Activated CD4-positive, alpha-beta T cell treated with anti-CD3 and anti-CD28 coated beads, Interleukin-2, amount 50 U/mL, for 16 hours (primary cell): ENCODE results near the gene STYXL2.

Experiments used
- DNase-seq: peaks from one replicate; pipeline ENCODE4 v3.0.0-alpha.2; 2020

STYXL2 gene

DNA sequence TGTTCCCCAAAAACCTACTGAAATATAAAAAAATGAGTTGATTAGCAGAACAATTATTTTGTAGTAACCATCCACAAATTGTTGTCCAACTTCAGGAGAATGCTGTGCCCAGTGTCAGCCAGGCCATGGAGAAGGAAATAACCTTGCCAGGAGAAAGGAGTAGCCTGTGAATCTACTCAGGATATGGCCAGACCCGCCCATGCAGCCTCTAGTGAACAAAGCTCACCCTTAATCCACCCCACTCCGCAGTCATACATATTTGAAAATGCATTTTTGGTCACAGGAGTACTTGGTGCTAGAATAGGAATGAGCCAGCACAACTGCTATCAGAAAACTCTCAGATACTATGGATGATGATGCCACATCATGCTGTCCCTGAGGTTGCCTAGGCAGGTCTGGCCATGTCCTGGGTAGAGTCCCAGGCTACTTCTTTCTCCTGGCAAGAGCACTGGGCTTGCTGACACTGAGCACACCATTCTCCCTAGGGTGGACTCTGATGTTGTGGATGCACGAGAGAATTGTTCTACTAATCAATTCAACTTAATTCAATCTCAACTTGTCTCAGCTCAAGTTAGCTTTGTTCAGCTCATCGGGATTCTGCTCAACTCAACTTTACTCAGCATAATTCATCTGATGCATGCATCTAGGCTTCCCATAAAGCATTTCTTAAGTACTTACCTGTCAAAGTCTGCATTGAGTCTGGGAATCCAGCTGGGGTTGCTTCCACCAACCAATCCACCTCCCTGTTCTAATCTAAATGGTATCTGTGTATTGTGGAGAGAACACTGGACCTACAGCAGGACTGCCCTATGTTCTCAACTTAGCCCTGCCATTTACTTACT is 18.2 kb downstream of the STYXL2 start:
- DNase-seq = no peak

DNA sequence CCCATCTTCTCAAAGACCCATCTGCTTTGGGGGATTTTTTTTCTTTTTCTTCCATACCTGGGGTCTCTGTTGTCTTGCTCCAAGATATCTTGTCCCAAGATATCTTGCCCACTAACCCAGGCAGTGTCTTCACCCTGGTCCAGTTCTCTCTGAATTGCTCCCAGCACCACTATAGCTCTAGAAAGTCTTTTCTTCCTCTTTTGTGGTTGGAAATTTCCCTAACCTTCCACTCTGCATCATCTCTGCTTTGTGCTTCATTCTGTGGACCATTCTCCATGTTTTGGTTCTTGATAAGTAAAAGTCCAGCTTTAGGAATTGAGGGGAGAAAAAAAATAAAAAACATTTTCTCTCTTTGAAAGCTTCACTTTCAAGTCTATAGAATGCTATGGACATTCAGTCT is 20.9 kb downstream of the STYXL2 start:
- no peak for DNase-seq

DNA sequence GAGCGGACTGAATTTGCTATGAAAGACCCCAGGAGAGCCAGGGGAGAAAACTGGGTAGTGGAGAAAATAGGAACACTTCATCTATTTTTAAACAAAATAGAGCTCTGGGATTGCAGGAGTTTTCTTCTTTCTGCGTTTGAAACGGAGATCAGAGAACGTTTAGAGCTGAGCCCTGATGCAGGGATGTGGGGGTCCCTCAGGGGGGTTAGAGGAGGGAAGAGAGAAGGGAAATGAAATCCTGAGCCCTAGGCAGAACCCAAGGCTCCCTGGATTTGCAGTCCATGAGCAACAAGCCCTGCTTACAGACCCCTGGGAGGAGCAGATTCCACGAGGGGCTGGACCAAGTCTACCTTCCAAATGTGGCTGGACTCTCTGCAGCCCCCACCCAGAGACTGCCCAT is 21.8 kb downstream of the STYXL2 start:
- DNase-seq = no peak

DNA sequence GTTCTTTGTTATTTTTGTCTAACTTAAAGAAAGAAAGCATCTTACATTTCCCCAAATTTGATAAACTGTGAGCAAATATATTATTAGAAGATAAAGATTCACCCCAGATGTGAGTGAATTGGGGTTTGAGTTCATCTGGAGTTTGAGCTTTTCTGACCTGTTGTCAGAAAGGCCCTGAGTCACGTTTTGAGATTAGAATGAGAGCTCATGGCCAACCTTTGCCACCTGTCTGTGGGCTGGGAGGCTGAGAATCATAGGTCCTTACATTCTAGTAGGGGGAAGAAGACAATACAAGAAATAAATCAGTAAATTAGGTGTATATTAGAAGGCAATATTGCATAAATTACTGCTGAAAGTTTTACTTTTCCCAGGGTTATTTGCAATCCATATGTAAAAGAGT is 22.3 kb downstream of the STYXL2 start:
- no peak for DNase-seq

DNA sequence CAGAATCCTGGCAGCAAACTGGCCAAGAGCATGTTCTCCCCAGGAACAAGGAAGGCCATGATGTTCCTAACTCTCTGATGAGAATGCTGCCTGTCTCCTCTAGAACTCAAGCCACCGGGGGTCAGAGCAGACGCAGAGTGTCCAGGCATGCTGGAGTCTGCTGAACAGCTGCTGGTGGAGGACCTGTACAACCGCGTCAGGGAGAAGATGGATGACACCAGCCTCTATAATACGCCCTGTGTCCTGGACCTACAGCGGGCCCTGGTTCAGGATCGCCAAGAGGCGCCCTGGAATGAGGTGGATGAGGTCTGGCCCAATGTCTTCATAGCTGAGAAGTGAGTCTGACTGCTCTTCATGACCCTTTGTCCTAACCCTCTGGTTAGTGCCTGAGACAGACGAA is 23.4 kb downstream of the STYXL2 start:
- DNase-seq = no peak

DNA sequence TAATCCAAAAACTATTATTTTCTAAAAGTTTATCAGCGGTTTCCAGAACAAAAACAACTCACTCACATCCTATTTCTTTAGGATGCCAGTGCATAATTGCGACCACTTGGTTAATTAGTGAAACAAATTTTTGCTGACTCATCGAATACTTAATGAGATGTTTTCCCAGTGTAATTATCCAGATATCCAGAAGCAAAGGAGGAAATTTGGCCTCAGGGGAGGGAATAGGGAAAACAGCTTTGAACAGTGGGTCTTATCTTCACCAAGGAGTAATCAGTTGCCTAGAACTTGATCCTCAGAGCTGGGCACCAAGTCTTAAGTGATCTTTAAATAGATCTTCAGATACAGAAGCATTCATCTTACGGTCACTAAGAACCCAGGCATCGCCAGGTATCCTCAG is 24.3 kb downstream of the STYXL2 start:
- DNase-seq = no peak

DNA sequence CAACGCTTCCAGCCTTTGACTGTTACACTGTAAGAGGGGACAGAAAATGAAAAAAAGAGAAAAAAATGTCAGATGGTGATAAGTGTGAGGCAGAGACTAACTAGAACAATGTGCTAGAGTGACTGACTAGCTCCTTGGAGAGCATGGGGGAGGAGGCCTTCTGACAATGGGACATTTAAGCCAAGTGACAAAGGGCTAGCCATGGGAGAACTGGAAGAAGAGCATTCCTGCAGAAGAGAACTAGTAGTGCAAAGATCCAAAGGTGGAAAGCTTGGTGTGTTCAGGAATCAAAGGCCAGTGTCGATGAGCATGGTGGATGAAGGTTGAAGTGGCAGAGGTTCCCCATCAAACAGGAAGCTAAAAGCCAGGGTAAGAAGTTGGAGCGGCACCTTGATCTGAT is 25.8 kb downstream of the STYXL2 start:
- DNase-seq = no peak

DNA sequence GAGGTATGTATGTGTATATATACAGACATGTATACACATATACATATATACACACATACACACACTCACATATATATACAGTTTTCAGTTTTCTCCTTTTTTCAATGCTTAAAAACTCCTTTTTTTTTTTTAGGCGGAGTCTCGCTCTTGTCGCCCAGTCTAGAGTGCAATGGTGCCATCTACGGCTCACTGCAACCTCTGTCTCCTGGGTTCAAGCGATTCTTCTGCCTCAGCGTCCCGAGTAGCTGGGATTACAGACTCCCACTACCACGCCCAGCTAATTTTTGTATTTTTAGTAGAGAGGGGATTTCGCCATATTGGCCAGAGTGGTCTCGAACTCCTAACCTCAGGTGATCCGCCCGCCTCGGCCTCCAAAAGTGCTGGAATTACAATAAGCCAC is 27.0 kb downstream of the STYXL2 start:
- no peak for DNase-seq

DNA sequence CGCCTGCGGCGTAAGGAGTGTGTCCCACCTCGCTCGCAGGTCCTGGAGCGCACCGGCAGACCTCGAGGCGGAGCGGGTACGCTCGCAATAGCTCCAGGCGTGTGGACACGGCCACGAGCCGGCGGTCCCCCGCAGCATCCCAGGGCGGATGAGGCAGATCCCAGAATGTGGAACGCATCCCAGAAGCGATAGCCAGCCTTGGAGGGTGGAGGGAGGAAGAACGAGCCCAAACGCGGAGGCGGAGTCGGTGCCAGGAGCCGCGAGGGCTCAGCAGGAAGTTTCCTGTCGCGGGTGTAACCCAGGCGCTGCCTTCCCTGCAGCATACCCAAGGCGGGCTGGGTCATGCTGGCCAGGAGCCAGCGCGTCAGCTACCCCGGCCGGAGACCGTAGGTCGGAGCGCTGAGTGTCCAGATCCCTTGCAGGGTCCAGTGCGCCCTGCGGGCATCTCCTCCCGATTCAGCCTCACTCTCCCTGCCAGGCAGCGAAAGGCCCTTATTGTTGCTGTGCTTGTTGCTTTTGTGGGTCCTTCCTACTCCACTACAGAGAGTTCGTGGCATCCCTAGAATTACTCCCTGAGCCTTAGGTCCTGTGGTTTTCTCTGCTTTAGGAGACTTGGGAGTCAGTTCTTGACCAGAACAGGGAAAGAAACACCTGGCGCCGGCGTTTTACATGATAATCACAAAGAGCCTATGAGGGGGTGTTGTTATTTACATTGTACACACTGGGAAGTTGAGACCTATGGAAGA is 27.7 kb downstream of the STYXL2 start:
- peak; percentile 35 for DNase-seq

DNA sequence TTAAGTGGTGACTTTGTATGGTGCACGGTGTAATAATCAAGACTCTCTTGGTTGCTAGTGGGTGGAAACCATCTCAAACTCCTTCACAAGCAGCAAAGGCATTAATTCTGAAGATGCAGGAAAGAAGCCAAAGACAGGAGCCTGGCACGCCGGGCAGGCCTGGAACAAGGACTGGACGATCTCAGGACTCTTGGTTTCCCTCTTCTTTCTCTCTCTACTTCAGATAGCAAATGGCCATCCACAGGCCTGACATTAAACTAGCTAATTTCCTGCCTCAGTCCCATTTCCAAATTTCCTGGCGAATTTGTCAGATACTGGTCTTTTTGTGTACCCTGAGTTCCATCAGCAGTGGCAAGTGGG is 28.2 kb downstream of the STYXL2 start:
- DNase-seq = no peak

DNA sequence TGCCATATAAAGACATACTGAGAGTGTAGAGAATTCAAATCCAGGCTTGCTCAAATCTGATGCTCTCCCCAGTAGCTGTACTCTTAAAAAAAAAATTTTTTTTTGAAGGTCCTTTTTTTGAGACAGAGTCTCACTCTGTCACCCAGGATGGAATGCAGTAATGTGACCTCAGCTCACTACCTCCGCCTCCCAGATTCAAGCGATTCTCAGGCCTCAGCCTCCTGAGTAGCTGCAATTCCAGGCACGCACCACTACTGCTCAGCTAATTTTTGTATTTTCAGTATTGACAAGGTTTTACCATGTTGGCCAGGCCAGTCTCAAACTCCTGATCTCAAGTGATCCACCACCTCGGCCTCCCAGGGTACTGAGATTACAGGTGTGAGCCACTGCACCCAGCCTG is 28.7 kb downstream of the STYXL2 start:
- DNase-seq = no peak

DNA sequence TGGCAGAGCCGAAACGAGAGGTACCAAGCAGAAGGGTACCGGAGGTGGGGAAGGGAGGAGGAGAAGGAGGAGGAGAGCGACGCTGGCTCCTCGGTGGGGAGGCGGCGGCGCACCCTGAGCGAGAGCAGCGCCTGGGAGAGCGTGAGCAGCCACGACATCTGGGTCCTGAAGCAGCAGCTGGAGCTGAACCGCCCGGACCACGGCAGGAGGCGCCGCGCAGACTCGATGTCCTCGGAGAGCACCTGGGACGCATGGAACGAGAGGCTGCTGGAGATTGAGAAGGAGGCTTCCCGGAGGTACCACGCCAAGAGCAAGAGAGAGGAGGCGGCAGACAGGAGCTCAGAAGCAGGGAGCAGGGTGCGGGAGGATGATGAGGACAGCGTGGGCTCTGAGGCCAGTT is 32.4 kb downstream of the STYXL2 start:
- DNase-seq = no peak

DNA sequence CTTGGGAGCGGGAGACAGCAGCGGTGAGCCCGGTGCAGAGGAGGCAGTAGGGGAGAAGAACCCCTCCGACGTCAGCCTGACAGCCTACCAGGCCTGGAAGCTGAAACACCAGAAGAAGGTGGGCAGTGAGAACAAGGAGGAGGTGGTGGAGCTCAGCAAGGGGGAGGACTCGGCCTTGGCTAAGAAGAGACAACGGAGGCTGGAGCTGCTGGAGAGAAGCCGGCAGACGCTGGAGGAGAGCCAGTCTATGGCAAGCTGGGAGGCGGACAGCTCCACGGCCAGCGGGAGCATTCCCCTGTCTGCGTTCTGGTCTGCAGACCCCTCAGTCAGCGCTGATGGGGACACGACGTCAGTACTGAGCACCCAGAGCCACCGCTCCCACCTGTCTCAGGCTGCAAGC is 32.9 kb downstream of the STYXL2 start:
- no peak for DNase-seq

DNA sequence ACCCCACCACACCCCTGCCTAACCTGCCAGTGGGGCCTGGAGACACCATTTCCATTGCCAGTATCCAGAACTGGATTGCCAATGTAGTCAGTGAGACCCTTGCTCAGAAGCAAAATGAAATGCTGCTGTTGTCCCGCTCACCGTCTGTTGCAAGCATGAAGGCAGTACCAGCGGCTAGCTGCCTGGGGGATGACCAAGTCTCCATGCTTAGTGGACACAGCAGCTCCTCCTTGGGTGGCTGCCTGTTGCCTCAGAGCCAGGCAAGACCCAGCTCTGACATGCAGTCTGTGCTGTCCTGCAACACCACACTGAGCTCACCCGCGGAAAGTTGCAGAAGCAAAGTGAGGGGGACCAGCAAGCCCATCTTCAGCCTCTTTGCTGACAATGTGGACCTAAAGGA is 33.4 kb downstream of the STYXL2 start:
- no peak for DNase-seq

DNA sequence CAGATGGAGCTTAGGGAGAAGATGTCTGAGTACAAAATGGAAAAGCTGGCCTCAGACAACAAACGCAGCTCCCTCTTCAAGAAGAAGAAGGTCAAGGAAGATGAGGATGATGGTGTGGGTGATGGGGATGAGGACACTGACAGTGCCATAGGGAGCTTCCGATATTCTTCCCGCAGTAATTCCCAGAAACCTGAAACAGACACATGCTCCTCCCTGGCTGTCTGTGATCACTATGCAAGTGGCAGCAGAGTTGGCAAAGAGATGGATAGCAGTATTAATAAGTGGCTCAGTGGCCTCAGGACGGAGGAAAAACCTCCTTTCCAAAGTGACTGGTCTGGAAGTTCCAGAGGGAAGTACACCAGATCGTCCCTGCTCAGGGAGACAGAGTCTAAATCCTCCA is 33.8 kb downstream of the STYXL2 start:
- DNase-seq = no peak

DNA sequence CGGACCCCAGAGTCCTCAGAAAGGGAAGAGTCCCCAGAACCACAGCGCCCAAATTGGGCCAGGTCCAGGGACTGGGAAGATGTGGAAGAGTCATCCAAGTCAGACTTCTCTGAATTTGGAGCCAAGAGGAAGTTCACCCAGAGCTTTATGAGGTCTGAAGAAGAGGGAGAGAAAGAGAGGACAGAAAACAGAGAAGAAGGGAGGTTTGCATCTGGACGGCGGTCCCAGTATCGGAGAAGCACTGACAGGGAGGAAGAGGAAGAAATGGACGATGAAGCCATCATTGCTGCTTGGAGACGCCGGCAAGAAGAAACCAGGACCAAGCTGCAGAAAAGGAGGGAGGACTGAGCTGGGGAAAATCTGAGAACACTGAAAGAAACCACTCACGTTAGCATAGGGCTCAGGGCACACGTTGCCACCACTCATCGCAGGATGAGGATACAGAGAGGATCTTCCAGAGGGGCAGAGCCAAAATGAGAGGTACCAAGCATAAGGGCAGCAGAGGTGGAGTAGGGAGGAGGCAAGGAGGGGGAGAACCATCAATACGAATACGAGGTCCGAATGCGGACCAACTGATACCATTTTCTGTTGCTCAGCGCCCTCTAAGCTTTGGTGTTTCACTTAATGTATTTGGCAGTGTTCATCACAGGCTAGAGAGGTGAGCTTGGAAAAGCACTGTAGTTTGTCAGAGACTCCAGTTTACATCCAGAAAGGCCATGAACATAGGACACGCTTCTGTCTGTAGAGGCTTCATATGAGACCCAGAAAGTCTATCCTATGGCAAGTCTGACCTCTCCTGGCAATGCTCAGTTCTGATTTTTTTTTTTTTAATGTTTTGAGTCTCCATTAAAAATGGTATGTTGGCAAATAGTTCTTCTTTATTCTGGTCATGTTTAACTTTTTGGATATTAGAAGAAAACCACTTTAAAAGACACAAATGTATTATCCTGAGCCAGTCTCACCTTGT is 34.7 kb downstream of the STYXL2 start:
- DNase-seq = no peak

DNA sequence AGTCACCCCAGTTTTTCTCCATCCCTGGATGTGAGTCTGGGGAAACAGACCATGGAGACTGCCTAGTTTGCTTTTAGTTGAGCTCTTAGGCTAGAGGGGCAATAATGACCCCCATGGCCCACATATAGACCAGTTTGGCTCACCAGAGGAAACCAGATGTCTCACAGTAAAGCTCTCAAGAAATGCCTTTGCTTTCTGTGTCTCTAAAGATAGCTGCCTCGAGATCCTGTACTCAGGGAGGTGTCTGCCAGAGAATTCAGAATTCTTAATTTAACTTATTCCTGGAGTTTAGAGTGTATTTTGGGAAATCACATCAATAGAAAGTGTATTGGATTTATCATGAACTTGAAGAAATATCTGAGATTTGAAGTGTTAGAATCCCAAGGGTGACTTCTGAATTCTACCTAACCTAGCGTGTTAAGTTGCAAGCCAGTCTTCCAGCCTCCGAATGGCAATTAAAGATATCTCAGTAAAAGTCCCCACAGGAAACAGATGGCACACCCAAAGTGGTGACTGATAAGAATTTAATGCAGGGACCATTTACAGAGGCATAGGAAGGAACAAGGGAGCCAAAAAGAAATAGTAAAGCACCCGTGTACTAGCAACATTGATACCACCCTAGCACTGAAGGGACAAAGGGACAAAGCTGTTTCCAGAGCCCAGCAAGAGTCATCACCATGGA is 37.1 kb downstream of the STYXL2 start:
- DNase-seq = no peak

DNA sequence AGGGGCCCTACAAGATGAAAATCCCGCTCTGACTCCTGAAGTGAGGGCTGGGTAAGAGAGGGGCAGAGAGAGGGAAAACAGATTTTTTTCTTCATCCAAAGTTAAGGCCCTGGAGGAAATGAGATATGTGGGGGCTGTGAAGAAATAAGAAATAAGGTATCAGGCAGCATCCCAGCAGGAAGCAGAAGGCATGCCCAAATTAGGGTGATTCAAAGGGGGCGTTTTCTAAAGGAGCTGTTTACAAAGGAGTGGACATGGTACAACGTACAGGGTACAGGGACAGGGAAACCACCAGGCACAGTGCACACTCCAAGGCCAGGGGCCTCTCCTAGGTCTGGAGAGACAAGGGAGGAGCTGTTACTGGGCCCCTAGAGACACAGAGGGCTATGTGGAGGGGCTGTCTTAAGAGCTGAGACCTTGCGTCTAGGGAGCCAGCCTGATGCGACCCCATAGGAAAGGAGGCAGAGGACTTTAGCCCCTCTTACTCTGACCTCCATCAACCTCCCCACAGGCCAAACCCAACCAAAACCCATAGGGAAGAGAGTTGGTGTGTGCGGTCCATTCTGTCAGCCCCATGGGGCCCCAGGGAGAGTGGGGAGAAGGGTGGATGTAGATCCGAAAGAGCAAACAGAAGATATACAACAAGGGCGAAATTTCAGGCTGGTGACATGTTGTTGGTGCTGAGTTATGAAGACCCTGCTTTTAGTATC is 38.6 kb downstream of the STYXL2 start:
- no peak for DNase-seq

DNA sequence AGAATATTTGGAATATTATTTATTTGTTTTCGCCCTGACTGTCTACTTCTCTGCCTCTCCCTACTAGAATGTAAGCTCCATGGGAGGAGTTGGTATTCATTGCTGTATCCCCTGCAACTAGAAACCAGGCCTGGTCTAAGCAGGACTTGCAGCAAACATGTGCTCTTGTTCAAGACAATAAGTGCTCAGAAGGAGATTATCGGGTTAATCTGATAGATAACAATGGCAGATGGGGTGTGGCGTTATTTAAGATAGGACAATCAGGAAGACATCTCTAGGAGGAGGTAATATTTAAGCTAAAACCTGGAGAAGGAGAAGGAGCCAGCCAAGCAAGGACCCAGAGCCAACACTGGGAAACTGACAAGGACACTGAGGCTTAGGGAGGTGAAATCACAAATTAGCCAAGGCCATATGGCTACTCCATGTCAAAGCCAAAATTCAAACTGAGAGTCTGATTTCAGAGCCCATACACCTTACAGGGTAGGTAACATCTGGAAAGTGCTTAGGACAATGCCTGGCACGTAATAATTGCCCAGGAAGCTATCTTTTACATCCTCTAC is 41.5 kb downstream of the STYXL2 start:
- no peak for DNase-seq

DNA sequence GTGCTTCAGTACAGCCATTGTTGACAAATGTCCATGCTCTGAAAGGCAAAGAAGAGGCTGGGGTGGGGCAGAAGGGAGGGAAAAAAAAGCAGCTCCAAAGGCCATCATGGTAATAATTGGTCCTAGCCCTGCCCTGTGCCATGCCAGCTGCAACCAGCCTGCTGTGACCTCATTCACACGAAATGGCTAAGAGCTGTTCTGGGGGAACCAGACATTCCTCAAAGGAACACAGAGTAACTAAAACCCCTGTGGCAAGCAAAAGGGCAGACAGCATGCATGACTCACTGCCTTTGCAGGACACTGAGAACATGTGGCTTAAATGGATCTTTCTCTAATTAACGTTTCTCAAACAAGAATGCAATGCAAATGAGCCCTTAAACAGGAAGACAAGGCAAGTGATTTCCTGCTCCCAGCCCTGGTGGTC is 42.3 kb downstream of the STYXL2 start:
- no peak for DNase-seq

DNA sequence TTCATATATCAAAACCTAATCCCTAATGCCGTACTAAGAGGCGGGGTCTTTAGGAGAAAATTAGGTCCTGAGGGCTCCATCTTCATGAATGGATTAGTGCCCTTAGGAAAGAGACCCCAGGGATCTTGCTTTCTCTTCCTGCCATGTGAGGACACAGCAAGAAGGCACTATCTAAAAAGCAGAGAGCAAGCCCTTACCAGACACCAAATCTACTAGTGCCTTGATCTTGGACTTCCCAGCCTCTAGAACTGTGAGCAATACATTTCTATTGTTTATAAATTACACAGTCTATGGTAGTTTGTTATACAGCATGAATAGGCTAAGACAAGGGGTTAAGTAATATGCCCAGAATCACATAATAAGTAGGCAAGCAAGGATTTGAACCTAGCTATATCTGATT is 42.9 kb downstream of the STYXL2 start:
- DNase-seq = no peak

DNA sequence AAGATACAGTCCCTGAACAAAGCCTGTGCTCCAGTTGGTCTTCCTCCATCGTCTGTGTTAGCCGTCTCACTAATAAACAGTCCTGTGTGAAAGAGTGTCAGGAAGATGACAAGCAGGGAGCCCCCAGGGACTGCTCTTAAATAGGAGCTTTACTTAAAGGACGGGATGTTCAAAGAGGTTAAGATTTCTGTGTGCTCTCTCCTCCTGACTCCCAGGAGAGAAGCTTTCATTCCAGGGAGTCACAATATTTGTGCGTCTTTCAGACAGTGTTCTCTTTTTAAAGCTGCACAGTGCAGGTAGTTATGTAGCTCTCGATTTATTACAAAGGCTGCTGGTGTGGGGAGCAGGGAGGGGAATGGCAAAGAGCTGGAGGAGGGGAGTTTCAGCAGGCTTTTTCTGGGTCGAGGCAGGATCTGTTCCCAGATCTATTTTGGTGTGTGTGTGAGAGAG is 43.5 kb downstream of the STYXL2 start:
- no peak for DNase-seq
